Measurements from ENCODE around the gene FERMT3. TPM values are rescaled to one million over a fixed set of nuclear protein-coding genes. Genes with fewer than 3 reads are reported as not detected.

Gene FERMT3
- total RNA-seq, 1 experiment from 2014 or later = 10.6 TPM

- Histone ChIP-seq H2AK5ac (ENCODE audit: insufficient read length, low read length) (no peak overlapping the region), H3K14ac (ENCODE audit: insufficient read depth, low read length) (no peak overlapping the region), H3T11ph (ENCODE audit: low read length) (no peak overlapping the region), H2BK5ac (ENCODE audit: insufficient read length, low read length) (no peak overlapping the region), H4K20me1 (ENCODE audit: control insufficient read depth, insufficient read depth, insufficient read length) (no peaks in the 10 kb centered on the region), H3K79me1 (ENCODE audit: insufficient read depth, low read depth, low read length, poor library complexity, severe bottlenecking) (no peaks in the 10 kb centered on the region), H3K23ac (ENCODE audit: insufficient read length, low read depth, low read length) (no peak overlapping the region), H3K9me3 (ENCODE audit: control insufficient read depth, low read depth, low read length) (no peaks in the 10 kb centered on the region), H3K56ac (ENCODE audit: insufficient read length, low read depth, low read length) (no peak overlapping the region), H3K23me2 (ENCODE audit: insufficient read length, low read depth, low read length, poor library complexity, severe bottlenecking) (peaks cover 35% of the 10 kb centered on the region), H3K9ac (ENCODE audit: extremely low read depth, insufficient read length, low read length) (no peak overlapping the region), H3K79me2 (ENCODE audit: insufficient read depth, low read length) (no peaks in the 10 kb centered on the region), H4K8ac (replicated peaks; ENCODE audit: insufficient read length, low read depth, low read length) (no peak overlapping the region), H2AFZ (ENCODE audit: low read length) (no peak overlapping the region), H2BK15ac (ENCODE audit: low read depth, low read length) (no peak overlapping the region), H3K4me1 (ENCODE audit: insufficient read depth, low read length) (0 out of 2 replicates have a peak, but pooled peaks cover 3% of the 10 kb centered on the region), H4K5ac (ENCODE audit: insufficient read length, low read depth, low read length) (no peak overlapping the region), H2BK120ac (ENCODE audit: low read depth, low read length, poor library complexity, severe bottlenecking) (no peak overlapping the region), H2BK20ac (ENCODE audit: low read depth, low read length, poor library complexity, severe bottlenecking) (no peak overlapping the region), H2BK12ac (ENCODE audit: insufficient read length, low read depth, low read length) (no peak overlapping the region), H3K18ac (ENCODE audit: insufficient read length, low read depth, low read length) (no peak overlapping the region), H3K27ac (ENCODE audit: insufficient read length, low read depth, low read length) (no peak overlapping the region), H3K27me3 (ENCODE audit: insufficient read depth, low read length) (no peaks in the 10 kb centered on the region; the same call in 1 of the 2 replicates), H3K4ac (ENCODE audit: low read depth, low read length) (no peak overlapping the region), H3K4me2 (ENCODE audit: insufficient read depth, insufficient read length, low read length) (peak overlapping the region; percentile 94), H4K91ac (ENCODE audit: insufficient read length, low read depth, low read length) (no peak overlapping the region)
- Mint-ChIP-seq H3K27ac (peak overlapping the region in 1 of 3 experiments; percentile 87; a peak in 4 of 7 replicates), H3K4me1 (peaks cover 26 to 39% of the 10 kb centered on the region in 2 experiments), H3K36me3 (ENCODE audit: insufficient read depth in 1 of 3, low read depth in 3 of 3) (peaks cover 0 to 3% (median 3%) of the 10 kb centered on the region in 3 experiments; a peak in 2 of 7 replicates), H3K4me3 (peak overlapping the region; percentile 74 to 91), H3K9me3 (no peaks in the 10 kb centered on the region), H3K27me3 (ENCODE audit: low read depth) (peaks cover 20% of the 10 kb centered on the region)
- no peak for DNase-seq
- WGBS (ENCODE audit: extremely low coverage, insufficient read length, low lambda C conversion rate) = no CpG with 5 or more reads among the region's 13 CpGs
- TF ChIP-seq CTCF (conservative IDR thresholded peaks at IDR 0.05) = no peak
Observed at GRCh38 chr11:64229744-64230170, 23.2 kb downstream of the FERMT3 start.
